Measurements from ENCODE around the gene IGF1R. TPM values are rescaled to one million over a fixed set of nuclear protein-coding genes. Genes with fewer than 3 reads are reported as not detected.

The IGF1R gene
- total and polyA plus RNA-seq, 2 experiments from 2014 or later = 10.8 to 42.9 TPM

DNA sequence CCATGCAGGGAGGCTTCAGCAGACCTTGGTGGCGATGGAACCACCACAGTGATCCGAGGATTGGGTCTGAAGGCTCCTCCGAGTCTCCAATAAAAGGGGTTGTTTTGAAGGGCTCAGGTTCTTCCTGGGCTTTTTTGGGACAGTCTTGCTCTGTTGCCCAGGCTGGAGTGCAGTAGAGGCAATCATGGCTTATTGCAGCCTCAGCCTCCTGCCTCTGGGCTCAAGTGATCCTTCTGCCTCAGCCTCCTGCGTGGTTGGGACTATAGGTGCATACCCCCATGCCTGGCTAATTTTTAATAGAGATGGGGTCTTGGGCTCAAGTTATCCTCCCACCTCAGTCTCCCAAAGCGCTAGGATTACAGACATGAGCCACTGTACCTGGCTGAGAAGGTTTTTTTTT is 84.8 kb downstream of the IGF1R start:
- H3K4me3 ChIP-seq = no peak overlapping the region
- no peaks in the 10 kb centered on the region for H3K36me3 ChIP-seq (replicated peaks; ENCODE audit: insufficient read depth, low read depth)
- H3K9me2 ChIP-seq (replicated peaks; ENCODE audit: insufficient read depth) = no peaks in the 10 kb centered on the region
- no peak for DNase-seq (ENCODE audit: low spot score)
- no peak overlapping the region for H3K27ac ChIP-seq
- TF ChIP-seq, protein P1, sequence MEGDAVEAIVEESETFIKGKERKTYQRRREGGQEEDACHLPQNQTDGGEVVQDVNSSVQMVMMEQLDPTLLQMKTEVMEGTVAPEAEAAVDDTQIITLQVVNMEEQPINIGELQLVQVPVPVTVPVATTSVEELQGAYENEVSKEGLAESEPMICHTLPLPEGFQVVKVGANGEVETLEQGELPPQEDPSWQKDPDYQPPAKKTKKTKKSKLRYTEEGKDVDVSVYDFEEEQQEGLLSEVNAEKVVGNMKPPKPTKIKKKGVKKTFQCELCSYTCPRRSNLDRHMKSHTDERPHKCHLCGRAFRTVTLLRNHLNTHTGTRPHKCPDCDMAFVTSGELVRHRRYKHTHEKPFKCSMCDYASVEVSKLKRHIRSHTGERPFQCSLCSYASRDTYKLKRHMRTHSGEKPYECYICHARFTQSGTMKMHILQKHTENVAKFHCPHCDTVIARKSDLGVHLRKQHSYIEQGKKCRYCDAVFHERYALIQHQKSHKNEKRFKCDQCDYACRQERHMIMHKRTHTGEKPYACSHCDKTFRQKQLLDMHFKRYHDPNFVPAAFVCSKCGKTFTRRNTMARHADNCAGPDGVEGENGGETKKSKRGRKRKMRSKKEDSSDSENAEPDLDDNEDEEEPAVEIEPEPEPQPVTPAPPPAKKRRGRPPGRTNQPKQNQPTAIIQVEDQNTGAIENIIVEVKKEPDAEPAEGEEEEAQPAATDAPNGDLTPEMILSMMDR (IDR thresholded peaks at IDR 0.05; ENCODE audit: poor library complexity) = no peak
- TF ChIP-seq EZH2 (IDR thresholded peaks at IDR 0.05; ENCODE audit: borderline replicate concordance) (no peak), EZH2phosphoT487 (IDR thresholded peaks at IDR 0.05; ENCODE audit: low read depth, severe bottlenecking, unreplicated experiment) (no peak)
- peaks cover 97% of the 10 kb centered on the region for H3K79me2 ChIP-seq
- no peaks in the 10 kb centered on the region for H3K9me3 ChIP-seq (ENCODE audit: low read depth)
- peaks cover 12% of the 10 kb centered on the region for H4K20me1 ChIP-seq (ENCODE audit: insufficient read depth, poor library complexity, severe bottlenecking)
- H3K4me2 ChIP-seq = no peak overlapping the region
- no peak overlapping the region for H2AFZ ChIP-seq
- 98% methylated on average over 5 of the region's 5 CpGs for WGBS (ENCODE audit: low lambda C conversion rate, missing lambda C conversion rate)
- H3K27me3 ChIP-seq = no peaks in the 10 kb centered on the region
- H3K4me1 ChIP-seq (ENCODE audit: insufficient read depth) = peaks cover 46% of the 10 kb centered on the region

DNA sequence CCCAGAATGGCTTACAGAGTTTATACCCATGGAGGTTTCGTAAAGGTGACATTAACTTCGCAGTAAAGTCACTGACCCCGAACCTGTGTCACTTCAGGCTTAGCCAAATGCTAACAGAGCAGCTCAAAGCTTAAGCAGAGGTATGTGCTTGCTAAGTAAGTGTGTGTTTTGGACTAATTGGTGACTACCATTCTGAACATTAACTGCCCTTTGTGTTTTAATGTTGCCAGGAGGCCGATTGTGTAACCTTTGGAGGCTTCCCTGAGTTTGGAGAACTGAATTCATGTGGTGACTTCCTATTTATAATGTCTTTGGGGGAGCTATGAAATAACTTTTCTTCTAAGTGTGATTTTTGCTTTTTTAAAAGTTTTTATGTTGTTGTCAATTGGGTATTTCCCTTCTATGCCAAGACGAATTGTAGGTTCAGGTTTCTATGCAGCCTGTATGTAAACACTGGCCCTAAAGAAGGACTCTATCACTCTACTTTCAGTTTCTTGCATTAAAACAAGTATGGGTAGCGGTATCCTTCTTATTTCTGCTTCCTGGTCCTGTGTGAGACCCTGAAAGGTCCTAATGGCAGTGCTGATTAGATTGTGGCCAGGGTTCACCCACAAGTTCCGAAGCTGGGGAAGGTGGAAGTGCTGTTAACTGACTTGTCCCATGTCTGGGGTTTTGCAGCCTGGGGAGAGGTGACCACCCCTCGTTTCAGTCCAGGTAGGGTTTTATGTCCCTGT is 86.3 kb downstream of the IGF1R start:
- H4K20me1 ChIP-seq (ENCODE audit: insufficient read depth, poor library complexity, severe bottlenecking) = peaks cover 12% of the 10 kb centered on the region
- H3K9me2 ChIP-seq (replicated peaks; ENCODE audit: insufficient read depth) = no peaks in the 10 kb centered on the region
- H3K79me2 ChIP-seq = peaks cover 97% of the 10 kb centered on the region
- H3K27me3 ChIP-seq = no peaks in the 10 kb centered on the region
- H2AFZ ChIP-seq = no peak overlapping the region
- TF ChIP-seq EZH2phosphoT487 (IDR thresholded peaks at IDR 0.05; ENCODE audit: low read depth, severe bottlenecking, unreplicated experiment) (no peak), EZH2 (IDR thresholded peaks at IDR 0.05; ENCODE audit: borderline replicate concordance) (no peak)
- TF ChIP-seq, protein P1 (IDR thresholded peaks at IDR 0.05; ENCODE audit: poor library complexity) = no peak
- no peaks in the 10 kb centered on the region for H3K36me3 ChIP-seq (replicated peaks; ENCODE audit: insufficient read depth, low read depth)
- no peak for DNase-seq (ENCODE audit: low spot score)
- no peaks in the 10 kb centered on the region for H3K9me3 ChIP-seq (ENCODE audit: low read depth)
- peak overlapping the region; percentile 55 for H3K4me2 ChIP-seq
- H3K27ac ChIP-seq = peak overlapping the region; percentile 20
- WGBS (ENCODE audit: low lambda C conversion rate, missing lambda C conversion rate) = 69% methylated on average over 8 of the region's 8 CpGs
- peaks cover 44% of the 10 kb centered on the region for H3K4me1 ChIP-seq (ENCODE audit: insufficient read depth)
- no peak overlapping the region for H3K4me3 ChIP-seq

DNA sequence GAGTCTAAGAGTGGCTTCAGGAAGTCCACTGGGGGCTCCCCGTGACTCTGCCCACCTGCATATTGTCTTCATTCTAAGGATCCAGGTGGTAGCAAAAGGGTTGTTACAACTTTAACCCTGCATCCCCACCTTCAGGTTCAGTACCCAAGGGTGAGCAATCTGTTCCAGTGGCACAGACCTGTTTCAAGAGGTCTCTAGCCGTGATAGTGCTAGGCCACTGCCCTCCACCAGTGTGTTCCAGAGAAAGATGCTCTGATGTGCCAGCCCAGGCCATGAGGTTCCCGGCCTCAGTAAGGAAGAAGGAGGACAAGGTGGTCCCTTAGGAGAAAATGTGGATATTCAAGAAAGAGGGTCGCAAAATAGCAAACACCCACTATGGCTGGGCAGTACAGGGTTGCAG is 87.0 kb downstream of the IGF1R start:
- Histone ChIP-seq H3K9me2 (replicated peaks; ENCODE audit: insufficient read depth) (no peaks in the 10 kb centered on the region), H3K4me2 (no peak overlapping the region), H3K27me3 (no peaks in the 10 kb centered on the region), H3K4me3 (no peak overlapping the region), H3K9me3 (ENCODE audit: low read depth) (no peaks in the 10 kb centered on the region), H2AFZ (no peak overlapping the region), H3K36me3 (replicated peaks; ENCODE audit: insufficient read depth, low read depth) (no peaks in the 10 kb centered on the region), H3K79me2 (peaks cover 97% of the 10 kb centered on the region), H3K27ac (no peak overlapping the region), H4K20me1 (ENCODE audit: insufficient read depth, poor library complexity, severe bottlenecking) (peaks cover 12% of the 10 kb centered on the region), H3K4me1 (ENCODE audit: insufficient read depth) (peaks cover 39% of the 10 kb centered on the region)
- 99% methylated on average over 4 of the region's 4 CpGs for WGBS (ENCODE audit: low lambda C conversion rate, missing lambda C conversion rate)
- no peak for DNase-seq (ENCODE audit: low spot score)
- TF ChIP-seq, protein P1 (IDR thresholded peaks at IDR 0.05; ENCODE audit: poor library complexity) = no peak
- no peak for TF ChIP-seq EZH2phosphoT487 (IDR thresholded peaks at IDR 0.05; ENCODE audit: low read depth, severe bottlenecking, unreplicated experiment)
- TF ChIP-seq EZH2 (IDR thresholded peaks at IDR 0.05; ENCODE audit: borderline replicate concordance) = no peak
